ENCODE results near the gene CARMIL1. TPM values are rescaled to one million over a fixed set of nuclear protein-coding genes. Genes with fewer than 3 reads are reported as not detected.

CARMIL1 gene
- total RNA-seq, 1 donor from 2014 or later, result 19.1 TPM

DNA sequence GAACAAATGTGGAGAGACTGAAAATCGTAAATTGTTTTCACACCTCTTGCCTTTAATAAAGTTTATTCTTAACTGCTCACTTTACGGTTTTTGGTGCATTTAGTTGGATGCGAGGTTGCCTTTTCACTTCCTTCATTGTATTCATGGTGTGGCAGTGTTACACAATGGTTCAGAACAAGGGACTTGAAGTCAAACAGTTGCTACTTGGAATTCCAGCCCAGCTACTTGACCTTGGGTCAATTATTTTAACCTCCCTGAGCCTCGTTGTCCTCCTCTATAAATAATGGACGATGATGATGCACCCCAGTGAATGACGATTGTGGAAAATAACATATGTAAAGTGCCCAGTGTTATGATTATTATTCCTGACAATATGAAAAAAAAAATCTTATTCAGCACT lies 72.3 kb downstream of the CARMIL1 start:
- Histone ChIP-seq H3K27ac (ENCODE audit: low read depth, low read length) (no peak overlapping the region), H3K9me3 (ENCODE audit: insufficient read depth, low read depth, low read length) (no peaks in the 10 kb centered on the region), H3K4me3 (ENCODE audit: insufficient read depth, low read depth, low read length) (no peak overlapping the region), H3K79me2 (ENCODE audit: insufficient read depth, low read length) (no peaks in the 10 kb centered on the region), H2AFZ (ENCODE audit: low read depth, low read length) (no peak overlapping the region), H3K4me2 (ENCODE audit: low read length) (no peak overlapping the region), H3K27me3 (ENCODE audit: insufficient read depth, low read length) (no peaks in the 10 kb centered on the region), H3K4me1 (ENCODE audit: insufficient read depth, low read length) (peaks cover 3% of the 10 kb centered on the region), H4K20me1 (ENCODE audit: insufficient read depth, low read length) (no peaks in the 10 kb centered on the region), H3K9ac (ENCODE audit: low read length) (no peak overlapping the region), H3K36me3 (ENCODE audit: insufficient read depth, low read length) (no peaks in the 10 kb centered on the region)
- H3K27ac Mint-ChIP-seq (ENCODE audit: unreplicated experiment), result no peak overlapping the region
- FAIRE-seq (peak; percentile 49), DNase-seq (ENCODE audit: low read depth) (no peak)
- H3K9me3 Mint-ChIP-seq (ENCODE audit: unreplicated experiment), result no peaks in the 10 kb centered on the region
- H3K4me3 Mint-ChIP-seq (ENCODE audit: unreplicated experiment), result no peak overlapping the region
- peaks cover 6% of the 10 kb centered on the region for H3K4me1 Mint-ChIP-seq (ENCODE audit: low read depth, unreplicated experiment)
- no peaks in the 10 kb centered on the region for H3K36me3 Mint-ChIP-seq (ENCODE audit: low read depth, unreplicated experiment)
- H3K27me3 Mint-ChIP-seq (ENCODE audit: low read depth, unreplicated experiment), result no peaks in the 10 kb centered on the region
- no peak for TF ChIP-seq EZH2 (IDR thresholded peaks at IDR 0.05; ENCODE audit: insufficient read depth, low read length)
- TF ChIP-seq, protein P1, sequence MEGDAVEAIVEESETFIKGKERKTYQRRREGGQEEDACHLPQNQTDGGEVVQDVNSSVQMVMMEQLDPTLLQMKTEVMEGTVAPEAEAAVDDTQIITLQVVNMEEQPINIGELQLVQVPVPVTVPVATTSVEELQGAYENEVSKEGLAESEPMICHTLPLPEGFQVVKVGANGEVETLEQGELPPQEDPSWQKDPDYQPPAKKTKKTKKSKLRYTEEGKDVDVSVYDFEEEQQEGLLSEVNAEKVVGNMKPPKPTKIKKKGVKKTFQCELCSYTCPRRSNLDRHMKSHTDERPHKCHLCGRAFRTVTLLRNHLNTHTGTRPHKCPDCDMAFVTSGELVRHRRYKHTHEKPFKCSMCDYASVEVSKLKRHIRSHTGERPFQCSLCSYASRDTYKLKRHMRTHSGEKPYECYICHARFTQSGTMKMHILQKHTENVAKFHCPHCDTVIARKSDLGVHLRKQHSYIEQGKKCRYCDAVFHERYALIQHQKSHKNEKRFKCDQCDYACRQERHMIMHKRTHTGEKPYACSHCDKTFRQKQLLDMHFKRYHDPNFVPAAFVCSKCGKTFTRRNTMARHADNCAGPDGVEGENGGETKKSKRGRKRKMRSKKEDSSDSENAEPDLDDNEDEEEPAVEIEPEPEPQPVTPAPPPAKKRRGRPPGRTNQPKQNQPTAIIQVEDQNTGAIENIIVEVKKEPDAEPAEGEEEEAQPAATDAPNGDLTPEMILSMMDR (IDR thresholded peaks at IDR 0.05; ENCODE audit: insufficient read depth, low read depth, low read length), result no peak

DNA sequence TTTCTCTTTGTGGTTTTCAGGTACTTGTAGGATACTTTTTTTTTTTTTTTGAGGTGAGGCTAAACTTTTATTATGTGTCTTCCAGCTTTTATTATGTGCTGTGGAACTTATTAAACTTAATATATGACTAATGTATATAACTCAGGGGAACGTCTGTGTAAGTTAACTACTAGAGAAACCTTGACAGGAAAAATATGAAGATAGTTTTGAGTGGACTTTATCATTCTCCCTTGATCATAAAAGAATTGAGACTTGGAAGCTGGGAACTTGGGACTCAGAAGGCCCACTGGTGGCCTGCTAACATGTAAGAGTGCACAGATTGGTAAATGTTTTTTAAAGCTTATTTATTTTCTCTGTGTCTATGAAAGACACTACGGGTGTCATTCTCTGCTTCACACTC lies 73.1 kb downstream of the CARMIL1 start:
- Histone ChIP-seq H3K9ac (ENCODE audit: low read length) (no peak overlapping the region), H3K36me3 (ENCODE audit: insufficient read depth, low read length) (no peaks in the 10 kb centered on the region), H3K27ac (ENCODE audit: low read depth, low read length) (no peak overlapping the region), H3K4me3 (ENCODE audit: insufficient read depth, low read depth, low read length) (no peak overlapping the region), H3K27me3 (ENCODE audit: insufficient read depth, low read length) (no peaks in the 10 kb centered on the region), H2AFZ (ENCODE audit: low read depth, low read length) (no peak overlapping the region), H3K79me2 (ENCODE audit: insufficient read depth, low read length) (no peaks in the 10 kb centered on the region), H3K9me3 (ENCODE audit: insufficient read depth, low read depth, low read length) (no peaks in the 10 kb centered on the region), H3K4me2 (ENCODE audit: low read length) (no peak overlapping the region), H3K4me1 (ENCODE audit: insufficient read depth, low read length) (peaks cover 3% of the 10 kb centered on the region), H4K20me1 (ENCODE audit: insufficient read depth, low read length) (no peaks in the 10 kb centered on the region)
- TF ChIP-seq, protein P1 (IDR thresholded peaks at IDR 0.05; ENCODE audit: insufficient read depth, low read depth, low read length), result no peak
- TF ChIP-seq EZH2 (IDR thresholded peaks at IDR 0.05; ENCODE audit: insufficient read depth, low read length), result no peak
- Mint-ChIP-seq H3K4me1 (ENCODE audit: low read depth, unreplicated experiment) (peaks cover 10% of the 10 kb centered on the region), H3K27ac (ENCODE audit: unreplicated experiment) (peak overlapping the region; percentile 26), H3K36me3 (ENCODE audit: low read depth, unreplicated experiment) (no peaks in the 10 kb centered on the region), H3K9me3 (ENCODE audit: unreplicated experiment) (no peaks in the 10 kb centered on the region), H3K4me3 (ENCODE audit: unreplicated experiment) (no peak overlapping the region), H3K27me3 (ENCODE audit: low read depth, unreplicated experiment) (no peaks in the 10 kb centered on the region)
- DNase-seq (ENCODE audit: low read depth), result no peak
- FAIRE-seq, result no peak

DNA sequence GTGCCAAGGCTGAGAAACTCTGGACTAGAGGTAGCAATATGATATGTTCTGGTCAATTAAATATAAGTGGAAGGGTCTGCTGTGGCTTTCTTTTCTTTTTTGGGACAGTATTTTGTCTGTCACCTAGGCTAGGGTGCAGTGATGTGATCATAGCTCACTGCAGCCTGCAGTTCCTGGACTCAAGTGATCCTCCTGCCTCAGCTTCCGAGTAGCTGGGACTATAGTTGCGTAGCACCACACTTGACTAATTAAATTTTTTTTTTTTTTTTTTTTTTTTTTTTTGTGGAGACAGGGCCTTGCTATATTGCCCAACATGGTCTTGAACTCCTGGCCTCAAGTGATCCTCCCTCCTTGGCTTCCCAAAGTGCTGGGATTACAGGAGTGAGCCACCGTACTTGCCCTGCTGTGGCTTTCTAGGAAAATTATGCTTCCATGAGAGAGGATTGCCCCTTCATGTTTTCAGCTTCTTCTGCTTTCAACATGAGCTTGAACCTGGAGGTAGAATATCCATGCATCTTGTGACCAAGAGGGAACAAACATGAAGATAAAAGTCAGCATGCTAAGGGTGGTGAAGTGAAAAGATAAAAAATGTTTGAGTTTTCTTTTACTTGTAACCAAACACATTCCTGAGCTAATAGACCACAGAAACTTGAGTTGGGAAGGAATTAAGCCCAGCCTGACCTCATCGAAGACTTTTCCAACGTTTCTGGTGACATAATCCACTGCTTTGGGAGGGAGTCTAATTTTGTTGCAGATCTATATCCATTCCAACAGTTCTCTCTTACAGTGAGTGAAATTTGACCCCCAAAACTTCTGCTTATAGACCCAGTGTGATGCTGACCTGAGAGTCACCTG lies 75.1 kb downstream of the CARMIL1 start:
- peak; percentile 34 for FAIRE-seq

More for the DNA sequence above, 75.1 kb downstream of the CARMIL1 start:
- H3K9me3 ChIP-seq (ENCODE audit: insufficient read depth, low read depth, low read length), result no peaks in the 10 kb centered on the region
- H3K4me2 ChIP-seq (ENCODE audit: low read length), result no peak overlapping the region
- peaks cover 6% of the 10 kb centered on the region for H3K4me1 ChIP-seq (ENCODE audit: insufficient read depth, low read length)
- Mint-ChIP-seq H3K4me3 (ENCODE audit: unreplicated experiment) (no peak overlapping the region), H3K27me3 (ENCODE audit: low read depth, unreplicated experiment) (no peaks in the 10 kb centered on the region), H3K27ac (ENCODE audit: unreplicated experiment) (peak overlapping the region; percentile 42), H3K9me3 (ENCODE audit: unreplicated experiment) (no peaks in the 10 kb centered on the region), H3K4me1 (ENCODE audit: low read depth, unreplicated experiment) (peaks cover 15% of the 10 kb centered on the region), H3K36me3 (ENCODE audit: low read depth, unreplicated experiment) (no peaks in the 10 kb centered on the region)
- no peaks in the 10 kb centered on the region for H3K79me2 ChIP-seq (ENCODE audit: insufficient read depth, low read length)
- no peak overlapping the region for H3K27ac ChIP-seq (ENCODE audit: low read depth, low read length)
- no peak overlapping the region for H3K4me3 ChIP-seq (ENCODE audit: insufficient read depth, low read depth, low read length)
- no peaks in the 10 kb centered on the region for H4K20me1 ChIP-seq (ENCODE audit: insufficient read depth, low read length)
- H3K9ac ChIP-seq (ENCODE audit: low read length), result no peak overlapping the region
- TF ChIP-seq, protein P1 (IDR thresholded peaks at IDR 0.05; ENCODE audit: insufficient read depth, low read depth, low read length), result no peak
- TF ChIP-seq EZH2 (IDR thresholded peaks at IDR 0.05; ENCODE audit: insufficient read depth, low read length), result no peak
- DNase-seq (ENCODE audit: low read depth), result peak; percentile 84
- H3K36me3 ChIP-seq (ENCODE audit: insufficient read depth, low read length), result no peaks in the 10 kb centered on the region
- no peak overlapping the region for H2AFZ ChIP-seq (ENCODE audit: low read depth, low read length)
- no peaks in the 10 kb centered on the region for H3K27me3 ChIP-seq (ENCODE audit: insufficient read depth, low read length)

All from astrocyte (in vitro differentiated cells and primary cell).